ENCODE measurements around the gene CXCR5.

The CXCR5 gene

DNA sequence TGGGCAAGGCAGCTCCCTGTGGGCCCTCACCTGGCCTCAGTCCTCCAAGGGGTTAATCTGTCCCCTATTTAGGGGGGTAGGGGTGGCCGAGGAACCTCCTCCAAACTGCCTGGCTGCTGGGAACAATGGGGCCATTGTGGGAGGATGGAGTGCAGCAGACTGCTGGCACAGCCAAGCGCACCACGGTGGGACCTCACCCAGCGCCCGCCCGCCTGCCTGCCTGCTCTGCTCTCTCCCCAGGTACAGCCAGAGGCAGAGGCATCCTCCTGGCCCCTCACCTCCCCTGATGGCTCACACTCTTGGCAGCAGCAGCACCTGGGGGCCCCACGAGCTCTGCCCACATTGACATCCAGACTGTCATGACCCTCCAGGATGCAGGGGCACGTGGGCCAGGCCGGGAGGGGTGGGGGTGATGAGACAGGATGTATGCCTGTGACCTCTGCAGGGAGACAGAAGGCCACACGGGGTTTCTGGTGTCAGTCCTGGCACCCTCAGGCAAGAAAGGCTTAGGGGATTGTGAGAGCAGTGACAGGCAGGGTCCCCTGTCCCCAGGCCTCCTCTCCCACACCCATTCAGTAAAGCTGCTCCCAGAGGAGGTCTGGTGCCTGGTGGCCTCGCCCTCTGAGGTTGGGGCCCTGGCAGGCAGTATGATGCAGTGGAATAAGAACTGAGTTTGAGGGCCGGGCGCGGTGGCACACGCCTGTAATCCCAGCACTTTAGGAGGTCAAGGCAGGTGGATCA, 30.7 kb downstream of the CXCR5 start:
- peak; percentile 89 for DNase-seq

DNA sequence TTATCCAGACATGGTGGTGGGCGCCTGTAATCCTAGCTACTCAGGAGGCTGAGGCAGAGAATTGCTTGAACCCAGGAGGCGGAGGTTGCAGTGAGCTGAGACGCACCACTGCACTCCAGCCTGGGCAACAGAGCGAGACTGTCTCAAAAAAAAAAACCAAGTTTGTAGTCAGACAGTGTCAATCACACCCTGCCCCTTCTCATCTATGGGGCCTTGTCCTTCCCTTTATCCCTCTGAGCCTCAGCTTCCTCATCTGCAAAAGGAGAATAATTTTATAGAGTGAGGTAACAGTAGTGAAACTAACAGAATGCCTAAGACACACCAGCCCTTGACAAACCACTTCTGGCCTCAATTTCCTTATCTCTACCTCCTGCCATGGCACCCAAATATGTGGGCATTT, 31.3 kb downstream of the CXCR5 start:
- DNase-seq = no peak

DNA sequence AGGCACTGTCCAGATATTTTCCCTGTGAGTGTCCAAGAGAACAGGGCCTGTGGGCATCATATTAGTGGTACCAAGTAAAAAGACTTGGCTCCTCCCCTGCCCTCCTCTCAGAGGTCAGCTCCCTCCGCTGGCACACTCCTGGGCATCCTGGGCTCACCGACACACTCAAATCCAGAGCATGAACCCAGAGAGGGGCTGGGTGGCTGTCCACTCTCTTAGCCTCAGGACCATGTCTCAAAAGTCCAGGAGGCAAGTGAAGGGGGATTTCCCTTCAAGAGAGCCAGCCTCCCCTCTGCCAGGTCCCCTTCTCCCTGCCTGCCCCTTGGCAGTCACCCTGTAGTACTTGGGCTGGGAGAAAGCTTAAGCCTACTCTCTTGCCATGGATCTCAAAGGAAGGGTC, 31.7 kb downstream of the CXCR5 start:
- DNase-seq = no peak

DNA sequence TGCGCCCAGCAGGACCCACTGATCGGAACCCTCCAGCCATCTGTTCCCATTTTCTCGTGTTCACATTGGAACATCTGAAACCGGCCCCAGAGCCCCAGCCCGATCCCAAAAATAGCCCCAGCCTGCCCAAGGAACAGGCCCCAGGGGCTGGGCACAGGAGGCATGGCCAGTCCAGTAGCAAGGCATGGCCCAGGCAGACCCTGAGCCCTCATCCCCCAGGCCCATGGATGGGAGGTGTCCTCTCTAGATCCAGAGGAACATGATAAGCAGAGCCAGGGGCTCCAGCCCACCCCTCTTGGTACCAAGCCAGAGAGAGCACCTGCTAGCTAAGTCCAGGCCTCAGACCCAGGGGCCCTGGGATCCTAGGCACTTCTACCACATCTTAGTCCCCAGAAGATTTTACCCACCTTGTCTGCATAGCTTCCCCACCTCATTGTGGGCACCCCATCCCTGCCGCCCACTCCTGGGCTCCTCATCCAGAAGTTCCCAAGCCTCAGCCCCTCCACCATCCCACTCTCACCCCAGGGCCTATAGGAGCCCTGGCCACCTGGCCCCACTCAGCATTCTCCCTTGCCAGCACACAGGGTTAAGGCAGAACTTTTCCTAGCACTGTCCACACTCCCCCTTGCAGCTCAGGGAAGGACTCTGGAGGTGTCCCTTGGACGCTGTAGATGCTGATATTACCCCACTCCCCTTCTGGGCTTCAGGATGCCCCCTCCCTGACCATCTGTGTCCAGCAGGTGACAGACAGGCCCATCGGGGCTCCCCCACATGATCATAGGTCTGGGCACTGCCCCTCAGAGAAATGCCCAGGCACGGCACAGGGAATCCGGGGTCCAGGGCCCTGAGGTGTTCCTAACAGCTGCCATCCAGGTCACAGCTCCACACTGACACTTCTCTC, 32.5 kb downstream of the CXCR5 start:
- no peak for DNase-seq

DNA sequence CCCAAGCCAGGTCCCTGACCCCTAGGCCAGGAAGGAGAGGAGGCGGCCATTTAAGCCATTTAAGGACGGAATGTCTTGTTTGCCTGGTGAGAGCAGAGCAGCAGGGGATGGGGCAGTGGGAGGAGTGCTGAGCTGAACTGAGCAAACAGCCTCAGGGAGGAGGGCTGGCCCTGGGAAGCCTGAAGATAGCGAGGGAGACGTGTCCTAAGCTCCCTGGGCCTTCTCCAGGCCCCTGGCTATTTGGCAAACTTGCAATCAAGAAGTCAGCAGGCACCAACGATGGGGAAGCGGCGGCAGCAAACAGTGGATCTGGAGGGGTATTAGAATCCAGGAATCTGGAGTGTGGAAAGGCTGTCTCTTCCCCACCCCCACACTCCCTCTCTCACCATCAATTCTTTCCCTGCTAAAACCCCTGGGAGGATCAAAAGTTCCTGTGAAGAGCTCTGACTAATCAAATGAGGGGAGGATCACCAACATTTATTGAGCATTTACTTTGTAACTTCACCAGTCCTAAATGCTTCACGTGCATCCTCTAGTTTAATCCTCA, 33.2 kb downstream of the CXCR5 start:
- DNase-seq = no peak

DNA sequence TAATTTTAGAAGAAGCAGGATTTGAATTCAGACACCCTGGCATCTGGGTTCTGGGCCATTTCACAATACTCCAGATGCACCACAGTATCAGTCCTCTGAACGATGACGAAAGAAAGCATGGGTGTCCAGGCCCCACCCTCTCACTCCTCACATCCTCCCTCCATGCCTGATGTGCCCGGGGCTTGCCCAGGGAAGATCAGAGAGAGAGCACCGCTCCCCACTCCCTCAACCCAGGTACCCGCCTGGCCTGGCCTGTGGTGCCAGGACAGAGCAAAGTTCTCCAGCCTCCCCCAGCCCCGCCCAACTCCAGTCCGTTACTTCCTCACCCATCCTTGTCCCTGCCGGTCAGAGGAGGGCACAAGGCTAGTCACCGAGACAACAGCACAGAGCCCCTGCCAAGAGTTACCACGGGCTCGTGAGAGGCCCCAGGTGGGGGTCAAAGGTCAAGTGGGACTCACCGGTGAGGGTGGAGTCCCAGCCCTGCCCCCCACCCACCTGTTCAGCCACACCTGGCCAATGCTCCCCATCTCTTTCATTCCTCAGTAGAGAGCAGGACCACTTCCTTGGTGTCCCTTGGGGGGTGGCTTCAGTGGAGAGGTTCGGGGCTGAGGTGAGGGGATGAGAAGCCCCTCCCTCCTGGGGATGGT, 33.9 kb downstream of the CXCR5 start:
- peak; percentile 42 for DNase-seq

DNA sequence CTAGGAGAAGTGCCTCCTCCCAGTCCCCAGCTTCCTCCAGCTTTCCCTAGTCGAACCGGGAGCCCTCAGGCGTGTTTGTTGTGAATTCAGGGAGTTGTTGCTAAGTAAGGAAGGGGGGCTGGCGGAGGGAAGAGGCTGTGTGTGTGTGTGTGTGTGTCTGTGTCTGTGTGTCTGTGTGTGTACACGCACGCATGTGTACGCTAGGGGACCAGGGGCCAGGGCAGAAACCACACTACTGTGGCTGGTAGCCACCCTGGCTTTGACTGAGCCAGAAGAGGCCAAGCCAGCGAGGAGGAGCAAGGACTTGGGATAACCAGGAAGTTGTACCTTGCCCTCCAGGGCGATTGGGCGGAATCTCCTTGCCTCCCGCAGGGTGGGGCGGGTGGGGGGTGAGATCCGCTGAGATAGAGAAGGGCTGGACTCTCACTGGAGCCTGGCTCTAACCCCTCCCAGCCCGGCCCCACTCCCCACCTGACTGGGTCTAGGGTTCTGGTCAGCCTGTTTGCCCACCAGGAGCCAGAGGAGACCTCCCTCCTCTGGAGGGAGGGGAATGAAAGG, 34.5 kb downstream of the CXCR5 start:
- peak; percentile 47 for DNase-seq

DNA sequence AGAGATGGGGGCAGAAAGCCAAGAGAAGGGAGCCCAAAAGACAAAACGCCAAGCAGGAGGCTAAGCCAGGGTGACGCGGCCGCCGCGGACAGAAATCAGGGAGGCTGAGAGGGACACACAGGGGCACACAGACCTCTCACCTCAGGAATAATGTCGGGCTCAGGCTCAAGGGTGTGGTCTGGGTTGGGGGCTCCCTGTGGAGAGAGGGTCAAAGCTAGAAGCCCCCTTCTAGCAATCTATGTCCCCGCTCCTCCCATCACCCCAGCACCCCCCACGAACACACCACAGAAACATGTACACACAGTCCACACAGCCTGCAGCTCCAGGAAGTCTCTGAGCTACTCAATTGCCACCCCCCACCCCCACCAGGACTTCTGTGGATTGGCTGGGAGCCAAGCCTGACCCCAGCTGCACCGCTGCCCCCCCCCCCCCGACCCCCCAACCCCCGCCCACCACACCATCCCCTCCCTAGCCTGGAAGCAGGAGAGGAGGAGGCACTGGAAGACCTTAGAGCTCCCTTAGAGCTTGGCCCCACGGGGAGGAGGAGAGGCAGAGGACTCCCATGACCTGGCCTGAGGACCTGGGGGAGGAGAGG, 35.1 kb downstream of the CXCR5 start:
- DNase-seq = no peak

DNA sequence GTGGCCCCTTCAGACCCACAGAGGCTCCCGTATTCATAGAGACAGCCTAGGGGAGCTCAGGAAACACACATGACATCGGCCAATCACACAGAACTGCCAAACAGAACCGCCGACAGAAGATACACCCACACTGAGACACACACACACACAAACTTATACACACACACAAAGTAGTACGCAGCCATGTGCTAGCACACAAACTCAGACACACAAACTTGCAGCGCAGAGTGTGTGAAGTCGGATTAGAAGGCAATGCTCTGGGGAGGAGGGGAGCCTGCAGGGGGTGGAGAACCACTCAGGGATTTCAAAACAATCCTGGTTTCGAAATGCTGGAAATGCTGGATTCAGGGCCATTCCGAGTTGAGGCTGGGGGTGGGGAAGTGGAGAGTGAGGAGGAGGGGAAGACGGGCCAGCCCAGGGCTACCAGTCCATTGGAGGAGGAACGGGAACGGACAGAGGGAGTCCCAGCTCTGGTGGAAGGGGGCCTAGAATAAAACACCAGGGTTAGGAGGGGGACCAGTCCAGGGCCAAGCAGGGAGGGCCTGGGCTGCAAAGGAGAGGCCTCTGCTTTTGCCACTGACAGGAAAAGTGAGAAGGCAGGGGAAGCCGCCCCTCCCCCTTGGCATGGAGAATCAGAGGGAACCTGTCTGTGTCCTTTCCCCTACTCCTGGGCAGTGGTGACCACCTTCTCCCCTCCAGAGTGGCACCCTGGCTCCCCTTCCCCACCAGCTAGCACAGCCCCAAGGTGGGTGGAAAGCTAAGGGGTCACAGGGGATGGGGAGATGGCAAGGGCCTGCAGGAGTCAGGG, 37.6 kb downstream of the CXCR5 start:
- DNase-seq = no peak

DNA sequence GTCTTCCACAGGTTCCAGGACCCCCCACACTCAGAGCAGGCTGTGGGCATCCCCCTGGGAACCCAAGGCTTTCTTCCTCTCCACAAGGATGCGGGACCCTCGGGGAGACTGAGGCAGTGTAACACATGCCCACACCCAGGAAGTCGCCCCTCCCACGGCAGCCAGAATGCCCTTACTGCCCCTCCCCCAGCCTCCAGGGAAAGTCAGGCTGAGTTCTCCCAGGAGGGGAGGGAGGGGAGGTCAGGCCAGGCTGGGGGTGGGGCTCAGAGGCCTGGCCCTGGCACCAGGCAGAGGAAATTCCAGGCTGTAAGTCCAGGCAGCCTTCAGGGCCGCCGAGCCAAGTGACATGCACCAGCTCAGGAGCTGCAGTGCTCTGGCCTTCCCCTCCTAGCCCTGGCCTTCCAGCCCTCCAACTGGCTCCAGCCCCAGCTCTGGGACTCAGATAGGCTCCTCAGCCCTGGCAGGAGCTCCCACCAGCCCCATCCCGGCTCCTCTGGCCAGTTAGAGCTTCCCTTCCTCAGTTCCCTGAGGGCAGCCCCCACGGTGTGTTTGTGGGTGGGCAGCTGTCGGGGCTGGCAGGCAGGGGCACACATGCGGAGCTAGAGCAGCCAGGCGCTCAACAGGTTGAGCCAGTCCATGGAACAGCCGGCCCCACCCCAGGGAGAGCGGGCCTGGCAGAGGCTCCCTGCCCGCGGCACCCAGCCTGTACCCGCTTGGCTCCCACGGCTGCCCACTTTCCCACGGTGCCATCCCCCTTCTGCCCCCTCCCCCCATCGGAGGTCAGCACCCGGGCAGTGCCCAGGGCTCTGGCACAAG, 38.4 kb downstream of the CXCR5 start:
- no peak for DNase-seq

DNA sequence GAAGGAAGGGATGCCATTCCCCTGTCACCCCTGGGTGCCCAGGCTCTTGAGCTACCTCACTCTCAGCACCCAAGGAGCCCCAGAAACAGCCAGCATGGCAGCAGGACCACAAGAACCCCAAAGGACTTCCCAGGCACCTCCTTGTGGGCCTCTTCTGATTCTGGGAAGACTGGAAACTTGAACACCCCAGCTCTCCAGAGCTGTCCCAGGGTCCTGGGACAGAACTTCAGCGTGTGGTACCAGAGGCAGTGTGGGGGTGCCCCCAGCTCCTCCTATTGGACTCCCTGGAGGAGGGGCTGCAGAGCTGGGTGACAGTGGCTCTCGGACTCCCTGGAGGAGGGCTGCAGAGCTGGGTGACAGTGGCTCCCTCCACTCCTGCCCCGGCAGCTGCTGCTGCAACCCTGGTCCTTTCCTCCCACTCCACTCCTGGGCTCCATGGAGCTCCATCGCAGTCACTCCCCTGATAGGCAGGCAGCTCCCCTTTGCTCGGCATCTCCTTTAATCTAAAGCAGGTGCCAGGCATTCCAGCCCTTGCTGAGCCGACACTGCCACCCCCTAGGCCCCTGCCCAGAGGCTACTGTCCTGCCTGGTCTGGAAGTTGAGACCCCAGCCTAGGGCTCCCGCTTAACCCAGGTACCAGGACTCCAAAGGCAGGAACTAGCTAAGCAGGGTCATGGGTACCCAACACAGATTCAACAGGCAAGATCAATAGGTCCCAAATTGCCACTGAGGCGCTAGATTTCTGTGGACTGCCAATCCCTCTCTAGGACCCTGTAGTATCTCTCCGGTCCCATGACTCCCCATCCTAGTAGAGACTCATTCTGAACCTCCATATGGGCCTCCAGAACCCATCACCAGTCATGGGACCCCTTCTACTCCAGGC, 39.3 kb downstream of the CXCR5 start:
- no peak for DNase-seq

DNA sequence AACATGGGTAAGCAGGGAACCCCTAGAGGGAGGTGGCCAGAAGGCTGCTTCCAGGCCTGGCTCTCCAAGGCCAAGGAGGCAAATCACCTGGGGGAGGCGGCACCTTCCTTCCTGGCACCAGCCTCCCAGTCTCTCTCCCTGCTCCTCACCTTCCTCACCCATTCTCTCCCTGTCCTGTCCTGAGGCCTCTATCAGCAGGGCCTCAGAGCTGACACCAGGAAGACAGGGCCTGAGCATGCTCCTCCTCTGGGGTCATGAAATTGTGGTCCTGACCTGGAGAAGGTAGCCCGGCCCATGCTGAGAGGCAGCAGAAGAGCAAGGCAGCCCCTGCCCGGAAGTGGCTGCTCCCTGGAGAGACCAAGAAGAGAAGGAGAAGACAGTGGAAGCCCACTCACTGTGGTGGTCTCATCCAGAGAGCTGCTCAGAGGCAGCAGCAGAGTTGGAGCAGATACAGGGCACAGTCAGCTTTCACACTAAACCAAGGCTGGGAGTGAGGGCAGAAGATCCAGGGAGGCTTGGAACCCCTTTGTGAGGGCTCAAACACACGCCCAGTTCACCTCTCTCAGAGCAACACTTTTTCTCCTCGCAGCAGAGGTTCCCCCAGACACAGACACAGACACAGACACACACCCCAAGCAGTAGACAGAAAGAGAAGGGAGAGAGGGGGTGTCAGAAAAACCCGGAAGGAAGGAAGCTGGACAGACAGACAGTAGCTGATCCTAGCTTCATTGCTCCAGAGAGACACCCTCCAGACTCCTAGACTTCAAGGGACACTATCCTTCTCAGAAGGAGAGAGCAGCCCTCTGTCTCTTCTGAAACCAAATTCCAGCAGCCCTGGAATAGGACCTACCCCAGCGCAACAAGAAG, 40.3 kb downstream of the CXCR5 start:
- peak; percentile 39 for DNase-seq

DNA sequence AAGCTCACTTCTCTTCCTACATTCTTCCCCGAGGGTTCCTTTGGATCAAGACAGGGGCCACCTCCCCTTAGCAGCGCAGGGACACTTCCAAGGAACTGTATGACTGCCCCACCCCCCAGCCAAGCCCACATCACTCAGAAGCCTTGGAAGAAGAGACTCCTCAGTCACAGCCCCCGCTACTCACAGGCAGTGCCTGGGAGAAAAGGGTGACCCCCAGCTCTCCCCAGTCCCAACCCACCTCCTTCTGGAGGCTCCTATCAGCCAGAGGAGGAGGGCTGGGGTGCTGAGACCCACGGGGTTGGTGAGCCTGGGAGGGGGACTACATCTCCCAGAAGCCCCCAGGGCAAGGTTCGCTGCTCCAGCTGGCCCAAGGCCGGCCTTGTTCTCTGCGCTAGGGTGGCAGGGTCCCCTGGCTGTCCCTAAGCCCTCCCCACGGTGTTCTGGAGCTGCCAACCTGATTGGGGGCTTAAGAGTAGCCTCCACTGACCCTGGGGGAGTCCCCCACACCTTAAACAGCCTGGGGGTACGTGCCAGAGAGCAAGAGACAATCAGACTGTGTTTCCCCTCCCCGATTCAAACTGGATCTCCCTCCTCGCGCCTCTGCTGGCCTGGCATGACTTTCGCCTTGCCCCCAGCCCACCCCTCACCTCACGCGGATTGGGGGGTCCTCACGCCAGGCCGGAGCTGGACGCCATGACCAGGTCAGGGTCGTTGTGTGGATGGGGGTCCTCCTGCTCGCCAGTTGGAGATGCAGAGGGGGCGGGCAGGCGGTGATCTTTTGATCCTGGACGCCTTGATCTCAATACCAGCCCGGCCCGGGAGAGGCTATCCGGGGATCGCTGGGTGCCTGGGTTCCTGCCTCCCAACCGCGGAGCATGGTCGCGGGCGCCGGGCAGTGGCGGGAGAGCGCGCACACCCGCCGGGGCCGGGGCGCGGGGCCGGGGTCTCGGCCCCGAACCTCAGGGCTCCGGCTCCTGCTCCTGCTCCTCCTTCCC, 41.2 kb downstream of the CXCR5 start:
- no peak for DNase-seq

DNA sequence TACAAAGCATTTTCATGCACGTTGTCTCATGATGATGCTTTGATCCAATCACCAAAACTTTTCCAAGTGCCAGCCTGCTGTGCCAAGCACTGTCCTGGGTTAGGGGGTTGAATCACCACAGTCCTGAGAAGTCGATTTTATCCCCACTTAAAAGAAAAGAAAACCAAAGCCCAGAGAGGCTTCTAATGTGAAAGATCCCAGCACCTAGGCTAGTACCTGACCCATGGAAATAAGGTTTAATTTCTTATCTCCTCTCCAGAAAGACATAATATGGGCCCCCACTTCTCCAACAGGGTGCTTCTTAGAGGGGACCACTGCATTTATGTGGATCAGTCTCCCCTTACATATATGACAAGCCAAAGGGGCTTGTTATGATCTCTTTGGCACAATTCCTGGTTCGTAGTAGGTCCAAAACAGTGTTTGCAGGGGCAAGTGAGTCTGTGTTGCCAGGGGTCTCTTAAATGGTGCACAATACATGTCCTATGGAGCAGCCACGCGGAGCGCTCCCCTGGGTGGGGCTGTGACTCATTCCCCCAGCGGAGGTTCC, 43.9 kb downstream of the CXCR5 start:
- DNase-seq = no peak

DNA sequence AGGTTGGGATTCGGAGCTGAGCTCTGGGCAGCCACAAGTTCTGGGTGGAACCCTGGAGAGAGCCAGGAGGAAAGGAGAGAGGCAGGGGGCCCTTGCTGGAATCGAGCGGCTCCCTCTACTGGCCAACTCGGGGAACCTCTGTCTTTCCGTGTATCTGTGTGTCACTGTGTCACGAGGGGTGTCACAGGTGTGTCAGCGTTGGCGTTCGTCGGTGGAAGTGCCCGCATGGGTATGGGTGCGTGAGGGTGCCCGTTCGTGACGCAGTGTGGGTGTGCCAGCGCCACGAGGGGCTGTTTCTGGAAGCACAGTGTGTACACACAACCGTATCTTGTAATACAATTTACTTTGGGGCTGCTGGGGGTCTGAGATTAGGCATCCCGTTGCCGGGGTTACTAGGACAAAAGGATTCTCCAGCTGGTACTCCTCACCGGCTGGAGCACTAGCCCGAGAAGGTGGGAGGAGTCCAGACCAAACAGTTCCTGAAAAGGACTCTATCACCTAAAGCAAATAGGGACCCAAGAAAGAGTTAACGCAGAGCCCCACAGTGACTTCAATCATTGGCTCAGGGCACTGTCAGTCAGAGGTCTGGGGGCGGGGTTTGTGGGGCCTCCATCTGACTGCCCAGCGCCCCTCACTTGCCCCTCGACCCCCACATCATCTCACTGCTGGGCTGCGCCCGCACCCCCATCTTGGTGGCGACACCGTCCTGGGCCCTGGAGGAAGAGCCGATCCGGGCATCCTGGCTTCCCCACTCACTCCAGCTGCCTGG, 44.6 kb downstream of the CXCR5 start:
- DNase-seq = peak; percentile 93

DNA sequence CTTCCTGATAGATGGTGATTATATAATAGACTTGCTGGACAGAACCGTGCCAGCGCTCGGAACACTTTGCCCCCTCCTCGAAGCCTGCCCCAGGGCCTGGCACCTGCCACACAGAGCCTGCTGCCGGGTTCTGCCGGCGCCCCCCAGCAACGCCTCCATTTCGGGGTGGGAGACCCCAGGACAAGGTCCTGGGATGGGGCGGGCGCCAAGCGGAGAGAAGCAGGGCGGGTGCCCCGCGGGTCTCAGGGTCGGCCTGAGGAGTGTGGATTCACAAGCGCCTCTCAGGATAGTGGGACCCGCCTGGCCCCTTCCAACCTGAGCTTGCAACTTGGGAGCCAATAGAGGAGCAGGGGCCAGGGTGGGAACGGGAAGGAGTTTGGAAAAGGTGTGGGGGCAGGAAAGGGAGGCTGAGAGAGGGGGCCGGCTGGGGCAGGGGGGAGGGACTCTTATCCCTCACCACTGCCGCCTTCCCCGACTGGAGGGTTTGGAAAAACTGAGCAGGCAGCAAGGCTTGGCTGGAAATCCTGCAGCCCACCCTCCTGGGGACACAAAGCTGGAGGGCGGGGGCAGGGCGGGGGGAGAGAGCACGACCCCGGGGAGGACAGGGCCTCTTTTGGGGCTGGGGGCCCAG, 45.3 kb downstream of the CXCR5 start:
- DNase-seq = peak; percentile 44

Data from activated gamma-delta T cell treated with Interleukin-2 at 50 U/mL for 16 hours (primary cell).